ENCODE results near the gene ATAD3A. TPM values are rescaled to one million over a fixed set of nuclear protein-coding genes. Genes with fewer than 3 reads are reported as not detected.
"Not testable (repeated sequence)": the region's sequence is repeated elsewhere in the genome, so short reads cannot be mapped to it uniquely, and the experiment has no call there.

ATAD3A gene
- total RNA-seq, 1 experiment from 2014 or later = 71.2 TPM

DNA sequence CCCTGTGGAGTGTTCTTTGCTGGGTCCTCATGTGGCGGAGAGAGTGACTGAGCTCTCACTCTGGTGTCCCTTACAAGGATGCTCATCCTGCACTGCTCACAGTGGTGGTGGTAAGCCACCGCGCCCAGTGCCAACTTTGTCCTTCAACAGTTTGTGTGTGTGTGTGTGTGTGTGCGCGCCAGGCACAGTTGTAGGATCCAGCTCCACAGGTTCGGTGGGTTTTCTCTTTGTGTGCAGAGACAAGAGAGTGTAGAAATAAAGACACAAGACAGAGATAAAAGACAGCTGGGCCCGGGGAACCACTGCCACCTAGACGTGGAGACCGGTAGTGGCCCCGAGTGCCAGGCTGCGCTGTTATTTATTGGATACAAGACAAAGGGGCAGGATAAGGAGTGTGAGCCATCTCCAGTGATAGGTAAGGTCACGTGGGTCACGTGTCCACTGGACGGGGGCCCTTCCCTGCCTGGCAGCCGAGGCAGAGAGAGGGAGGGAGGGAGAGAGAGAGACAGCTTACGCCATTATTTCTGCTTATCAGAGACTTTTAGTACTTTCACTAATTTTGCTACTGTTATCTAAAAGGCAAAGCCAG lies 7.1 kb upstream of the ATAD3A start:
- TF ChIP-seq, protein P1, sequence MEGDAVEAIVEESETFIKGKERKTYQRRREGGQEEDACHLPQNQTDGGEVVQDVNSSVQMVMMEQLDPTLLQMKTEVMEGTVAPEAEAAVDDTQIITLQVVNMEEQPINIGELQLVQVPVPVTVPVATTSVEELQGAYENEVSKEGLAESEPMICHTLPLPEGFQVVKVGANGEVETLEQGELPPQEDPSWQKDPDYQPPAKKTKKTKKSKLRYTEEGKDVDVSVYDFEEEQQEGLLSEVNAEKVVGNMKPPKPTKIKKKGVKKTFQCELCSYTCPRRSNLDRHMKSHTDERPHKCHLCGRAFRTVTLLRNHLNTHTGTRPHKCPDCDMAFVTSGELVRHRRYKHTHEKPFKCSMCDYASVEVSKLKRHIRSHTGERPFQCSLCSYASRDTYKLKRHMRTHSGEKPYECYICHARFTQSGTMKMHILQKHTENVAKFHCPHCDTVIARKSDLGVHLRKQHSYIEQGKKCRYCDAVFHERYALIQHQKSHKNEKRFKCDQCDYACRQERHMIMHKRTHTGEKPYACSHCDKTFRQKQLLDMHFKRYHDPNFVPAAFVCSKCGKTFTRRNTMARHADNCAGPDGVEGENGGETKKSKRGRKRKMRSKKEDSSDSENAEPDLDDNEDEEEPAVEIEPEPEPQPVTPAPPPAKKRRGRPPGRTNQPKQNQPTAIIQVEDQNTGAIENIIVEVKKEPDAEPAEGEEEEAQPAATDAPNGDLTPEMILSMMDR (IDR thresholded peaks at IDR 0.05) = peak; percentile 46
- TF ChIP-seq USF2 (CRISPR knock-in tag; IDR thresholded peaks at IDR 0.05) = peak; percentile 77
- TF ChIP-seq USF1 (CRISPR knock-in tag; IDR thresholded peaks at IDR 0.05) = peak; percentile 63
- POLR2A ChIA-PET = interaction anchor here (0.5 to 0.7 kb wide), 3 partner anchors 42 to 317 kb away, joined by 3 to 4 read pairs (median 3); no protein-coding TSS in a partner anchor
- H3K36me3 Mint-ChIP-seq; H3K9me3 Mint-ChIP-seq; H3K27me3 Mint-ChIP-seq (ENCODE audit: low read depth); H3K4me1 Mint-ChIP-seq: not testable (repeated sequence)
- H3K27ac Mint-ChIP-seq = peak overlapping the region; percentile 55
- H3K4me3 Mint-ChIP-seq = peak overlapping the region; percentile 32; the same call in 1 of the 2 replicates
- CTCF ChIA-PET = interaction anchor here (0.6 to 2.2 kb wide), 20 partner anchors 11 to 404 kb away, joined by 3 to 14 read pairs (median 4); partner anchors contain the start of genes CCNL2 and MRPL20
- peak; percentile 74 for DNase-seq (ENCODE audit: low spot score)
- ATAC-seq = peak; percentile 67

DNA sequence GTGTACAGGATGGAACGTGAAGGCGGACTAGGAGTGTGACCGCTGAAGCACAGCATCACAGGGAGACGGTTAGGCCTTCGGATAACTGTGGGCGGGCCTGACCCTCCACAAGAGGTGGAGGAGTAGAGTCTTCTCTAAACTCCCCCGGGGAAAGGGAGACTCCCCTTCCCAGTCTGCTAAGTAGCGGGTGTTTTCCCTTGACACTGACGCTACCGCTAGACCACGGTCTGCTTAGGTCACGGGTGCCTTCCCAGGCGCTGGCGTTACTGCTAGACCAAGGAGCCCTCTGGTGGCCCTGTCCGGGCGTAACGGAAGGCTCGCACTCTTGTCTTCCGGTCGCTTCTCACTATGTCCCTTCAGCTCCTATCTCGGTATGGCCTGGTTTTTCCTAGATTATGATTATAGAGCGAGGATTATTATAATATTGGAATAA lies 6.6 kb upstream of the ATAD3A start:
- POLR2A ChIA-PET = interaction anchor here (0.7 kb wide), 1 partner anchor 100 kb away, joined by 3 read pairs; no protein-coding TSS in a partner anchor
- H3K4me3 Mint-ChIP-seq = peak overlapping the region; percentile 32; the same call in 1 of the 2 replicates

DNA sequence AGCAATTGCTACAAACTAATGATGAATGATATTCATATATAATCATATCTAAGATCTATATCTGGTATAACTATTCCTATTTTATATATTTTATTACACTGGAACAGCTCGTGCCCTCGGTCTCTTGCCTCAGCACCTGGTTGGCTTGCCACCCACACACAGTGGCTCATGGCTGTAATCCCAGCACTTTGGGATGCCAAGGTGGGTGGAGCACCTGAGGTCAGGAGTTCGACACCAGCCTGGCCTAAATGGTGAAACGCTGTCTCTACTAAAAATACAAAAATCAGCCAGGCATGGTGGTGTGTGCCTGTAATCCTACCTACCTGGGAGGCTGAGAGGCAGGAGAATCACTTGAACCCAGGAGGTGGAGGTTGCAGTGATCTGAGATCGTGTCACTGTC lies 6.2 kb upstream of the ATAD3A start:
- not testable (repeated sequence) for H3K9me3 Mint-ChIP-seq; H3K36me3 Mint-ChIP-seq; H3K27me3 Mint-ChIP-seq (ENCODE audit: low read depth); ATAC-seq; H3K27ac Mint-ChIP-seq; DNase-seq (ENCODE audit: low spot score); H3K4me1 Mint-ChIP-seq; H3K4me3 Mint-ChIP-seq
- POLR2A ChIA-PET = interaction anchor here (0.7 kb wide), 1 partner anchor 100 kb away, joined by 3 read pairs; no protein-coding TSS in a partner anchor
- CTCF ChIA-PET = interaction anchor here (0.6 to 2.2 kb wide), 8 partner anchors 12 to 403 kb away, joined by 3 to 8 read pairs (median 5); partner anchors contain the start of gene MRPL20

More for the DNA sequence above, 6.6 kb upstream of the ATAD3A start:
- ATAC-seq (peak; percentile 32), DNase-seq (ENCODE audit: low spot score) (peak; percentile 29)
- H3K9me3 Mint-ChIP-seq; H3K27me3 Mint-ChIP-seq (ENCODE audit: low read depth); H3K4me1 Mint-ChIP-seq; H3K36me3 Mint-ChIP-seq: not testable (repeated sequence)
- peak overlapping the region; percentile 55 for H3K27ac Mint-ChIP-seq
- CTCF ChIA-PET = interaction anchor here (0.6 to 2.2 kb wide), 14 partner anchors 11 to 404 kb away, joined by 3 to 14 read pairs (median 4); partner anchors contain the start of genes CCNL2 and MRPL20

GRCh38 chr1:1507305-1507704 lies 4.7 kb upstream of the ATAD3A start:
- POLR2A ChIA-PET = no interaction called here
- H3K9me3 Mint-ChIP-seq = no peaks in the 10 kb centered on the region
- H3K4me3 Mint-ChIP-seq = no peak overlapping the region
- no peak overlapping the region for H3K27ac Mint-ChIP-seq
- no peaks in the 10 kb centered on the region for H3K36me3 Mint-ChIP-seq
- H3K4me1 Mint-ChIP-seq = peaks cover 7% of the 10 kb centered on the region
- TF ChIP-seq RORB (CRISPR knock-in tag; IDR thresholded peaks at IDR 0.05) (no peak), E2F1 (CRISPR knock-in tag; IDR thresholded peaks at IDR 0.05) (no peak), SMAD4 (CRISPR knock-in tag; IDR thresholded peaks at IDR 0.05) (no peak)
- TF ChIP-seq, protein P2, sequence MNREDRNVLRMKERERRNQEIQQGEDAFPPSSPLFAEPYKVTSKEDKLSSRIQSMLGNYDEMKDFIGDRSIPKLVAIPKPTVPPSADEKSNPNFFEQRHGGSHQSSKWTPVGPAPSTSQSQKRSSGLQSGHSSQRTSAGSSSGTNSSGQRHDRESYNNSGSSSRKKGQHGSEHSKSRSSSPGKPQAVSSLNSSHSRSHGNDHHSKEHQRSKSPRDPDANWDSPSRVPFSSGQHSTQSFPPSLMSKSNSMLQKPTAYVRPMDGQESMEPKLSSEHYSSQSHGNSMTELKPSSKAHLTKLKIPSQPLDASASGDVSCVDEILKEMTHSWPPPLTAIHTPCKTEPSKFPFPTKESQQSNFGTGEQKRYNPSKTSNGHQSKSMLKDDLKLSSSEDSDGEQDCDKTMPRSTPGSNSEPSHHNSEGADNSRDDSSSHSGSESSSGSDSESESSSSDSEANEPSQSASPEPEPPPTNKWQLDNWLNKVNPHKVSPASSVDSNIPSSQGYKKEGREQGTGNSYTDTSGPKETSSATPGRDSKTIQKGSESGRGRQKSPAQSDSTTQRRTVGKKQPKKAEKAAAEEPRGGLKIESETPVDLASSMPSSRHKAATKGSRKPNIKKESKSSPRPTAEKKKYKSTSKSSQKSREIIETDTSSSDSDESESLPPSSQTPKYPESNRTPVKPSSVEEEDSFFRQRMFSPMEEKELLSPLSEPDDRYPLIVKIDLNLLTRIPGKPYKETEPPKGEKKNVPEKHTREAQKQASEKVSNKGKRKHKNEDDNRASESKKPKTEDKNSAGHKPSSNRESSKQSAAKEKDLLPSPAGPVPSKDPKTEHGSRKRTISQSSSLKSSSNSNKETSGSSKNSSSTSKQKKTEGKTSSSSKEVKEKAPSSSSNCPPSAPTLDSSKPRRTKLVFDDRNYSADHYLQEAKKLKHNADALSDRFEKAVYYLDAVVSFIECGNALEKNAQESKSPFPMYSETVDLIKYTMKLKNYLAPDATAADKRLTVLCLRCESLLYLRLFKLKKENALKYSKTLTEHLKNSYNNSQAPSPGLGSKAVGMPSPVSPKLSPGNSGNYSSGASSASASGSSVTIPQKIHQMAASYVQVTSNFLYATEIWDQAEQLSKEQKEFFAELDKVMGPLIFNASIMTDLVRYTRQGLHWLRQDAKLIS (CRISPR knock-in tag; IDR thresholded peaks at IDR 0.05; ENCODE audit: borderline replicate concordance) = no peak
- TF ChIP-seq, protein P3, sequence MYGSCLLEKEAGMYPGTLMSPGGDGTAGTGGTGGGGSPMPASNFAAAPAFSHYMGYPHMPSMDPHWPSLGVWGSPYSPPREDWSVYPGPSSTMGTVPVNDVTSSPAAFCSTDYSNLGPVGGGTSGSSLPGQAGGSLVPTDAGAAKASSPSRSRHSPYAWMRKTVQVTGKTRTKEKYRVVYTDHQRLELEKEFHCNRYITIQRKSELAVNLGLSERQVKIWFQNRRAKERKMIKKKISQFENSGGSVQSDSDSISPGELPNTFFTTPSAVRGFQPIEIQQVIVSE (CRISPR knock-in tag; IDR thresholded peaks at IDR 0.05; ENCODE audit: borderline replicate concordance) = no peak
- TF ChIP-seq, protein P1 (IDR thresholded peaks at IDR 0.05) = no peak
- no peaks in the 10 kb centered on the region for H3K27me3 Mint-ChIP-seq (ENCODE audit: low read depth)
- ATAC-seq (no peak), DNase-seq (ENCODE audit: low spot score) (no peak)
- CTCF ChIA-PET = no interaction called here

DNA sequence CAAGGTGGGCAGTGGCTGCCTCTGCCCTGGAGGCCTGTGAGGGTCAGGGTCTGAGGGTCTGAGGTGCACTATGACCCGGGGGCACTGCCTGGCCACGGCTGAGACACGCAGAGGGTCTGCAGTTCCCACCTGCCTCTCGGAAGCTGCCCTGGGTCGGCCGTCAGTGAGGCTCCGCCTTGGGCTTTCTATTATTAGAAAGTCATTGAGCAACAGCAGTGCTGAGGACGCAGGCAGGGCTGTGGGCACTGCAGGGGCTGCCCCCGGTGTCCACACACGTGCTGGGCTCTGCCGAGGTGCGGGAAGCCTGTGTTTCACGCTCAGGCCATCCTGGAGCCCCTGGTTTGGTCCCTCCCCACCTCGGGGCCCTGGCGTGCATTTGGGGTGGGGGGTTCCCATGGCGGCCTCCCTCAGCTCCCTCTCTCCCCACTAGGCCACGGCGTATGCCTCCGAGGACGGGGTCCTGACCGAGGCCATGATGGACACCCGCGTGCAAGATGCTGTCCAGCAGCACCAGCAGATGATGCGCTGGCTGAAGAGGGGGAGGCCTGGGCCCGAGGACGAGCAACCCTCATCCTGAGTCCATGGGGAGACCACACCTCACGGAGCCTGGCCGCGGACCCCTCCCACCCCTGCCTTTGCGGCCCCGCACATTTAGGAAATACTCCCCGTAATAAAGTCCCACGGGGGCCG lies 3.0 kb upstream of the ATAD3A start:
- H3K27ac Mint-ChIP-seq, POLR2A ChIA-PET: not testable (repeated sequence)

More for the DNA sequence above, 3.0 kb upstream of the ATAD3A start:
- DNase-seq (ENCODE audit: low spot score); H3K4me3 Mint-ChIP-seq; H3K27me3 Mint-ChIP-seq (ENCODE audit: low read depth); H3K4me1 Mint-ChIP-seq; H3K36me3 Mint-ChIP-seq; ATAC-seq; H3K9me3 Mint-ChIP-seq; CTCF ChIA-PET: not testable (repeated sequence)
